ENCODE results near the gene ARL8A.
A peak's percentile ranks its signal among the peaks of the same experiment; 100 is the strongest.
"Not testable (repeated sequence)": the region's sequence is repeated elsewhere in the genome, so short reads cannot be mapped to it uniquely, and the experiment has no call there.

The ARL8A gene

GRCh38 chr1:202148391-202148790 is 3.9 kb upstream of the ARL8A start:
- Histone ChIP-seq H3F3A (ENCODE audit: insufficient read depth, low read length) (peaks cover 11% of the 10 kb centered on the region), H3K36me3 (replicated peaks; ENCODE audit: insufficient read depth, low read length) (0 out of 2 replicates have a peak, but pooled peaks cover 10% of the 10 kb centered on the region), H3K9me3 (replicated peaks; ENCODE audit: insufficient read depth, low read length) (no peaks in the 10 kb centered on the region), H3K79me2 (ENCODE audit: low read length) (peaks cover 7% of the 10 kb centered on the region), H3K4me3 (ENCODE audit: low read length) (no peak overlapping the region), H3K9ac (ENCODE audit: low read length) (no peak overlapping the region), H2AFZ (ENCODE audit: low read length) (no peak overlapping the region), H3K9me2 (replicated peaks; ENCODE audit: insufficient read depth, low read length) (no peaks in the 10 kb centered on the region), H3K4me1 (ENCODE audit: low read length) (no peaks in the 10 kb centered on the region), H4K20me1 (ENCODE audit: insufficient read depth, low read length) (no peaks in the 10 kb centered on the region), H3K4me2 (ENCODE audit: low read depth, low read length) (no peak overlapping the region), H3K27ac (ENCODE audit: low read length) (no peak overlapping the region), H3K27me3 (replicated peaks; ENCODE audit: insufficient read depth, low read length) (no peaks in the 10 kb centered on the region)
- TF ChIP-seq EZH2phosphoT487 (IDR thresholded peaks at IDR 0.05; ENCODE audit: low read length) (no peak), EZH2 (optimal IDR thresholded peaks at IDR 0.05; ENCODE audit: low read depth, low read length) (no peak)
- TF ChIP-seq, protein P1, sequence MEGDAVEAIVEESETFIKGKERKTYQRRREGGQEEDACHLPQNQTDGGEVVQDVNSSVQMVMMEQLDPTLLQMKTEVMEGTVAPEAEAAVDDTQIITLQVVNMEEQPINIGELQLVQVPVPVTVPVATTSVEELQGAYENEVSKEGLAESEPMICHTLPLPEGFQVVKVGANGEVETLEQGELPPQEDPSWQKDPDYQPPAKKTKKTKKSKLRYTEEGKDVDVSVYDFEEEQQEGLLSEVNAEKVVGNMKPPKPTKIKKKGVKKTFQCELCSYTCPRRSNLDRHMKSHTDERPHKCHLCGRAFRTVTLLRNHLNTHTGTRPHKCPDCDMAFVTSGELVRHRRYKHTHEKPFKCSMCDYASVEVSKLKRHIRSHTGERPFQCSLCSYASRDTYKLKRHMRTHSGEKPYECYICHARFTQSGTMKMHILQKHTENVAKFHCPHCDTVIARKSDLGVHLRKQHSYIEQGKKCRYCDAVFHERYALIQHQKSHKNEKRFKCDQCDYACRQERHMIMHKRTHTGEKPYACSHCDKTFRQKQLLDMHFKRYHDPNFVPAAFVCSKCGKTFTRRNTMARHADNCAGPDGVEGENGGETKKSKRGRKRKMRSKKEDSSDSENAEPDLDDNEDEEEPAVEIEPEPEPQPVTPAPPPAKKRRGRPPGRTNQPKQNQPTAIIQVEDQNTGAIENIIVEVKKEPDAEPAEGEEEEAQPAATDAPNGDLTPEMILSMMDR (IDR thresholded peaks at IDR 0.05; ENCODE audit: low read length), result no peak
- DNase-seq, result no peak

DNA sequence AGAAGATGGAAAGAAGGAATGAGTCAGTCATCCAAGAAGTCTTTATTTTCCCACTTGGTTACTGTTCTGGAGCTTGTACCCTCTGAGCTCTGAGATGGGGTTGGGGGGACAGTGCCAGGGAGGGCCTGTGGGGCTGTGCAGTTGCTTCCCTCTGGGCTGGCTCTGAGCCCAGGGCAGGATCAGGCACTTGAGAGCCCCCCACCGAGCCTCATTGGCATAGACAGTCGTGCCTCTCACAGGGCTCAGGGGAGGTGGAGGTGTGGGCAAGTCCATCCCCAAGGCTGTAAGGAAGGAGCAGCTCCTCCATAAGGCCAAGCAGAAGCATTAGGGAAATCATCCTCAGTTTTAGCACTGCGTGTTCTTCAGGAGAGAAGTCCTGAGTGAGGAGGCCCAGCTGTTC is 2.5 kb upstream of the ARL8A start:
- Histone ChIP-seq H2AFZ (ENCODE audit: low read length) (no peak overlapping the region), H3K9ac (ENCODE audit: low read length) (no peak overlapping the region), H3K4me2 (ENCODE audit: low read depth, low read length) (no peak overlapping the region), H3K36me3 (replicated peaks; ENCODE audit: insufficient read depth, low read length) (0 out of 2 replicates have a peak, but pooled peaks cover under 1% of the 10 kb centered on the region), H3F3A (ENCODE audit: insufficient read depth, low read length) (peaks cover 11% of the 10 kb centered on the region), H3K79me2 (ENCODE audit: low read length) (peaks cover 21% of the 10 kb centered on the region), H3K9me2 (replicated peaks; ENCODE audit: insufficient read depth, low read length) (no peaks in the 10 kb centered on the region), H3K4me1 (ENCODE audit: low read length) (peaks cover 7% of the 10 kb centered on the region), H3K27me3 (replicated peaks; ENCODE audit: insufficient read depth, low read length) (no peaks in the 10 kb centered on the region), H4K20me1 (ENCODE audit: insufficient read depth, low read length) (0 out of 2 replicates have a peak, but pooled peaks cover 3% of the 10 kb centered on the region), H3K27ac (ENCODE audit: low read length) (no peak overlapping the region), H3K4me3 (ENCODE audit: low read length) (no peak overlapping the region), H3K9me3 (replicated peaks; ENCODE audit: insufficient read depth, low read length) (no peaks in the 10 kb centered on the region)
- no peak for TF ChIP-seq EZH2phosphoT487 (IDR thresholded peaks at IDR 0.05; ENCODE audit: low read length)
- TF ChIP-seq, protein P1 (IDR thresholded peaks at IDR 0.05; ENCODE audit: low read length), result no peak
- TF ChIP-seq EZH2 (optimal IDR thresholded peaks at IDR 0.05; ENCODE audit: low read depth, low read length), result no peak
- DNase-seq, result no peak

DNA sequence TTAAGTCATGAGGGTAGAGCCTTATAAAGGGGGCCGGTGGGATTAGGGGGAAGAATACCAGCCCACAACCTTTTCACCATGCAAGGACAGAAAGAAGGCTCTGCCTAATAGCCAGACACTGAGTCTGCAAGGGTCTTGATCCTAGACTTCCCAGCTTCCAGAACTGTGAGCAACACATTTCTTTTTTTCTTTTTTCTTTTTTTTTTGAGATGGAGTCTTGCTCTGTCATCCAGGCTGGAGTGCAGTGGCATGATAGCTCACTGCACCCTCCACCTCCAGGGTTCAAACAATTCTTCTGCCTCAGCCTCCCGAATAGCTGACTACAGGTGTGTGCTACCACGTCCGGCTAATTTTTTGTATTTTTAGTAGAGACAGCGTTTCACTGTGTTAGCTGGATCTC is 1.7 kb upstream of the ARL8A start:
- TF ChIP-seq EZH2 (optimal IDR thresholded peaks at IDR 0.05; ENCODE audit: low read depth, low read length) (no peak), EZH2phosphoT487 (IDR thresholded peaks at IDR 0.05; ENCODE audit: low read length) (no peak)
- TF ChIP-seq, protein P1 (IDR thresholded peaks at IDR 0.05; ENCODE audit: low read length), result no peak
- H3K4me2 ChIP-seq (ENCODE audit: low read depth, low read length), result no peak overlapping the region
- no peaks in the 10 kb centered on the region for H3K9me3 ChIP-seq (replicated peaks; ENCODE audit: insufficient read depth, low read length)
- peak; percentile 3 for DNase-seq
- no peaks in the 10 kb centered on the region for H3K27me3 ChIP-seq (replicated peaks; ENCODE audit: insufficient read depth, low read length)
- peaks cover 28% of the 10 kb centered on the region for H3K79me2 ChIP-seq (ENCODE audit: low read length)
- H3K27ac ChIP-seq (ENCODE audit: low read length), result no peak overlapping the region
- peaks cover 11% of the 10 kb centered on the region for H3F3A ChIP-seq (ENCODE audit: insufficient read depth, low read length)
- no peaks in the 10 kb centered on the region for H3K36me3 ChIP-seq (replicated peaks; ENCODE audit: insufficient read depth, low read length)
- H3K9ac ChIP-seq (ENCODE audit: low read length), result no peak overlapping the region
- no peak overlapping the region for H2AFZ ChIP-seq (ENCODE audit: low read length)
- H3K4me1 ChIP-seq (ENCODE audit: low read length), result peaks cover 7% of the 10 kb centered on the region
- 0 out of 2 replicates have a peak, but pooled peaks cover 3% of the 10 kb centered on the region for H4K20me1 ChIP-seq (ENCODE audit: insufficient read depth, low read length)
- H3K4me3 ChIP-seq (ENCODE audit: low read length), result no peak overlapping the region
- H3K9me2 ChIP-seq (replicated peaks; ENCODE audit: insufficient read depth, low read length), result no peaks in the 10 kb centered on the region

DNA sequence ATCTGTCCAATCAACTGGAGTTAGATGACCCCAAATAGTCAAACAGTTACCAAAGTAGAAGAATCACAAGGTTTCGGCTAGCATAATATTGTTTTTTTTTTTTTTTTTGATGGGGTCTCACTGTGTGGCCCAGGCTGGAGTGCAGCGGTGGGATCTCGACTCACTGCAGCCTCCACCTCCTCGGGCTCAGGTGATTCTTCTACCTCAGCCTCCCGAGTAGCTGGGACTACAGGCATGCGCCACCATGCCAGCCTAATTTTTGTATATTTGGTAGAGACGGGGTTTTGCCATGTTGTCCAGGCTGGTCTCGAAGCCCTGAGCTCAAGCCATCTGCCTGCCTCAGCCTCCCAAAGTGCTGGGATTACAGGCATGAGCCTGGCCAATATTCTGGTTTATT is 1.2 kb upstream of the ARL8A start:
- H2AFZ ChIP-seq (ENCODE audit: low read length); H3K4me1 ChIP-seq (ENCODE audit: low read length); H3K4me3 ChIP-seq (ENCODE audit: low read length); H3K9me3 ChIP-seq (replicated peaks; ENCODE audit: insufficient read depth, low read length); H3K27ac ChIP-seq (ENCODE audit: low read length); H3K9me2 ChIP-seq (replicated peaks; ENCODE audit: insufficient read depth, low read length); H3K36me3 ChIP-seq (replicated peaks; ENCODE audit: insufficient read depth, low read length); H4K20me1 ChIP-seq (ENCODE audit: insufficient read depth, low read length); H3K9ac ChIP-seq (ENCODE audit: low read length); H3K27me3 ChIP-seq (replicated peaks; ENCODE audit: insufficient read depth, low read length): not testable (repeated sequence)
- H3K4me2 ChIP-seq (ENCODE audit: low read depth, low read length), result peak overlapping the region; percentile 95; the same call in 1 of the 2 replicates
- DNase-seq, result peak; percentile 5
- H3F3A ChIP-seq (ENCODE audit: insufficient read depth, low read length), result peaks cover 11% of the 10 kb centered on the region
- peaks cover 34% of the 10 kb centered on the region for H3K79me2 ChIP-seq (ENCODE audit: low read length)
